Stomach (tissue), 9 donors: ENCODE data around the gene PCED1B. TPM values are rescaled to one million over a fixed set of nuclear protein-coding genes. Genes with fewer than 3 reads are reported as not detected.

Experiments used
- DNase-seq, 2 donors: peaks; one replicate each; pipeline versions ENCODE4 v3.0.0 to v3.0.0-alpha.2; 2013 to 2019
- H3K27ac ChIP-seq, 5 donors: fragments of 200-600 bp in 4 of 5; sonication (generic) in 4 of 5; one replicate each; pipeline ENCODE4 v1.5.1; 2013 to 2019; ENCODE audit warnings: mild to moderate bottlenecking in 1 of 5, moderate library complexity in 1 of 5
- H3K27me3 ChIP-seq, 3 donors: fragments of 200-600 bp; sonication (generic); one replicate each; pipeline ENCODE4 v1.5.1; 2017 to 2019; ENCODE audit warnings: mixed run types in 1 of 3
- H3K36me3 ChIP-seq, 4 donors: fragments of 200-600 bp; sonication (generic); 1 replicate in 3 of 4; 2 replicates in 1 of 4; pipeline ENCODE4 v1.5.1; 2016 to 2019
- H3K4me1 ChIP-seq, 4 donors: fragments of 200-600 bp; sonication (generic); one replicate each; pipeline ENCODE4 v1.5.1; 2016 to 2019
- H3K4me3 ChIP-seq, 4 donors: fragments of 200-600 bp; sonication (generic) in 3 of 4; one replicate each; pipeline ENCODE4 v1.5.1; 2016 to 2019; ENCODE audit warnings: mild to moderate bottlenecking in 1 of 4
- H3K9me3 ChIP-seq, 4 donors: fragments of 200-600 bp; sonication (generic); one replicate each; pipeline ENCODE4 v1.5.1; 2016 to 2019
- EP300 ChIP-seq: sonication (generic); formaldehyde crosslinking; IDR thresholded peaks from one replicate; pipeline ENCODE4 v1.6.1; 2017; ENCODE audit warnings: antibody characterized with exemption
- POLR2A ChIP-seq, 4 donors: fragments of 450-650 bp; IDR thresholded peaks; one replicate each; pipeline ENCODE4 v1.6.1; 2016; ENCODE audit warnings: antibody characterized with exemption in 4 of 4, control low read depth in 2 of 4, mild to moderate bottlenecking in 1 of 4, moderate library complexity in 1 of 4
- POLR2AphosphoS5 ChIP-seq, 3 donors: sonication (generic); formaldehyde crosslinking; IDR thresholded peaks; one replicate each; pipeline ENCODE4 v1.6.1; 2016; ENCODE audit warnings: antibody characterized with exemption in 3 of 3
- WGBS, 5 donors: extraction: QIAGEN DNeasy Blood & Tissue Kit in 3 of 5; methylation state at CpG; one replicate each; pipeline versions ENCODE4 v1.1.5 to v1.1.7; 2013 to 2018; 5-methylcytosine and 5-hydroxymethylcytosine counted together
- intact Hi-C: fragments of 100-400 bp; cut with DNase I; formaldehyde crosslinking; loops from one replicate; pipeline ENCODE4 v1.15.1; 2023; ENCODE audit warnings: low total_unique reads
- polyA plus RNA-seq, 3 donors: library from polyadenylated mRNA; stranded (reverse); fragments of 200-250 nt; gene quantifications; one replicate each; pipeline ENCODE4 v1.2.3, GENCODE V29; 2013
- total RNA-seq, 5 donors: library from RNA; depleted of rRNA; stranded (reverse); fragments of >200 nt; gene quantifications; one replicate each; pipeline versions ENCODE4 v1.1.0 to v1.2.3, GENCODE V29; 2014 to 2016
- TF ChIP-seq, protein P1 (sequence below), 7 experiments: fragments of 450-650 bp in 4 of 7; fragments of 200-600 bp in 3 of 7; sonication (generic) in 3 of 7; IDR thresholded peaks; one replicate each; pipeline ENCODE4 v1.5.1; 2016 to 2019; ENCODE audit warnings: antibody characterized with exemption in 7 of 7, control low read depth in 2 of 7, mild to moderate bottlenecking in 1 of 7
- donor health status: healthy with polysubstance abuse.
- donor health status: Bipolar disorder and iron deficiency.
- donor health status: healthy.

PCED1B gene
- total and polyA plus RNA-seq, 8 donors = 0.73 to 7.6 (median 2.4) TPM; not detected in 1

DNA sequence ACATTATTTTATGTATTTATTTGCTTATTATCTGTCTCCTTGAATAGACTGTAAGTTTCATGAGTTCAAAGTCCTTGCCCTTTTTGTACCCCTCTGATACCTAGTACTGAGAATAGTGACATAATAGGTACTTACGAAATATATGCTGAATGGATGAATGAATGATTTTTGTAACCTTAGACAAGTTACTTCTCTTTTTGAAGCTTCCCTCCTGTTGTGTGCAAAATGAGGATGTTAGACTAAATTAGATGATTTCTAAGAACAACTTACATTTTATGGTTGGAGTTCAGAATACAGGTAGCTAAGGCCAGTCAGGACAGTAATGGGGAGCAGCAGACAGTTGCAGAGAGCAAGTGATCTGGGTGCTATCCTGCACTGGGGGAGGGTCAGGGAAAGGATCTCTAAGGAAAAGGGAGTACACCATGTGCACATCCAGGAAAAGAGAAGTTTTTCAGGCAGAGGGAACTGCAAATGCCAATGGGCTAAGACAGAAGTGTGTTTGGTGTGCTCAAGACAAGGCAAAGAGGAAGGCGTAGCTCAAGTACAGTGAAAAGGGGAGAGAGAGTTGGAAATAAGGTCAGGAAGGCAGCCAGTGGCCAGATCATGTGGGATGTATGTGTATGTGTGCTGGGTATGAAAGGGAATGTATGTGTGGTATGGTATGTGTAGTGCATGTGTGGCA lies 59.7 kb downstream of the PCED1B start:
- Histone ChIP-seq H3K36me3 (no peaks in the 10 kb centered on the region), H3K27me3 (no peaks in the 10 kb centered on the region), H3K27ac (no peak overlapping the region), H3K9me3 (no peaks in the 10 kb centered on the region), H3K4me3 (no peak overlapping the region), H3K4me1 (no peaks in the 10 kb centered on the region)
- no peak for TF ChIP-seq POLR2A (IDR thresholded peaks at IDR 0.05)
- TF ChIP-seq, protein P1, sequence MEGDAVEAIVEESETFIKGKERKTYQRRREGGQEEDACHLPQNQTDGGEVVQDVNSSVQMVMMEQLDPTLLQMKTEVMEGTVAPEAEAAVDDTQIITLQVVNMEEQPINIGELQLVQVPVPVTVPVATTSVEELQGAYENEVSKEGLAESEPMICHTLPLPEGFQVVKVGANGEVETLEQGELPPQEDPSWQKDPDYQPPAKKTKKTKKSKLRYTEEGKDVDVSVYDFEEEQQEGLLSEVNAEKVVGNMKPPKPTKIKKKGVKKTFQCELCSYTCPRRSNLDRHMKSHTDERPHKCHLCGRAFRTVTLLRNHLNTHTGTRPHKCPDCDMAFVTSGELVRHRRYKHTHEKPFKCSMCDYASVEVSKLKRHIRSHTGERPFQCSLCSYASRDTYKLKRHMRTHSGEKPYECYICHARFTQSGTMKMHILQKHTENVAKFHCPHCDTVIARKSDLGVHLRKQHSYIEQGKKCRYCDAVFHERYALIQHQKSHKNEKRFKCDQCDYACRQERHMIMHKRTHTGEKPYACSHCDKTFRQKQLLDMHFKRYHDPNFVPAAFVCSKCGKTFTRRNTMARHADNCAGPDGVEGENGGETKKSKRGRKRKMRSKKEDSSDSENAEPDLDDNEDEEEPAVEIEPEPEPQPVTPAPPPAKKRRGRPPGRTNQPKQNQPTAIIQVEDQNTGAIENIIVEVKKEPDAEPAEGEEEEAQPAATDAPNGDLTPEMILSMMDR (IDR thresholded peaks at IDR 0.05) = no peak
- no peak for TF ChIP-seq EP300
- no peak for TF ChIP-seq POLR2AphosphoS5 (IDR thresholded peaks at IDR 0.05)
- intact Hi-C loops = no loop called here
- 81 to 95% (median 85%) methylated on average over 2 of the region's 2 CpGs for WGBS, 5 donors
- no peak for DNase-seq

GRCh38 chr12:47141459-47141858 lies 62.0 kb downstream of the PCED1B start:
- Histone ChIP-seq H3K4me3 (no peak overlapping the region), H3K4me1 (no peaks in the 10 kb centered on the region), H3K27ac (no peak overlapping the region), H3K27me3 (no peaks in the 10 kb centered on the region), H3K9me3 (no peaks in the 10 kb centered on the region), H3K36me3 (no peaks in the 10 kb centered on the region)
- no peak for DNase-seq
- no peak for TF ChIP-seq POLR2AphosphoS5 (IDR thresholded peaks at IDR 0.05)
- TF ChIP-seq, protein P1 (IDR thresholded peaks at IDR 0.05) = no peak
- no peak for TF ChIP-seq EP300
- no peak for TF ChIP-seq POLR2A (IDR thresholded peaks at IDR 0.05)
- intact Hi-C loops = no loop called here

GRCh38 chr12:47144769-47145168 lies 65.3 kb downstream of the PCED1B start:
- Histone ChIP-seq H3K4me1 (no peaks in the 10 kb centered on the region), H3K27me3 (no peaks in the 10 kb centered on the region), H3K36me3 (no peaks in the 10 kb centered on the region), H3K27ac (no peak overlapping the region), H3K4me3 (no peak overlapping the region), H3K9me3 (no peaks in the 10 kb centered on the region)
- DNase-seq = no peak
- TF ChIP-seq EP300 = no peak
- TF ChIP-seq POLR2AphosphoS5 (IDR thresholded peaks at IDR 0.05) = no peak
- TF ChIP-seq, protein P1 (IDR thresholded peaks at IDR 0.05) = no peak
- no peak for TF ChIP-seq POLR2A (IDR thresholded peaks at IDR 0.05)
- intact Hi-C loops = no loop called here
- WGBS, 5 donors = 44 to 66% (median 55%) methylated on average over 2 of the region's 2 CpGs

- Histone ChIP-seq H3K27me3 (no peaks in the 10 kb centered on the region), H3K4me3 (no peak overlapping the region), H3K9me3 (no peaks in the 10 kb centered on the region), H3K36me3 (no peaks in the 10 kb centered on the region), H3K4me1 (no peaks in the 10 kb centered on the region), H3K27ac (no peak overlapping the region)
- intact Hi-C loops = no loop called here
- 62 to 79% (median 74%) methylated on average over 4 of the region's 4 CpGs for WGBS, 5 donors
- no peak for TF ChIP-seq EP300
- TF ChIP-seq POLR2AphosphoS5 (IDR thresholded peaks at IDR 0.05) = no peak
- no peak for TF ChIP-seq POLR2A (IDR thresholded peaks at IDR 0.05)
- TF ChIP-seq, protein P1 (IDR thresholded peaks at IDR 0.05) = no peak
- no peak for DNase-seq
Measured at GRCh38 chr12:47145188-47145587, 65.8 kb downstream of the PCED1B start.
